ENCODE data around the gene R3HDML.

R3HDML gene

DNA sequence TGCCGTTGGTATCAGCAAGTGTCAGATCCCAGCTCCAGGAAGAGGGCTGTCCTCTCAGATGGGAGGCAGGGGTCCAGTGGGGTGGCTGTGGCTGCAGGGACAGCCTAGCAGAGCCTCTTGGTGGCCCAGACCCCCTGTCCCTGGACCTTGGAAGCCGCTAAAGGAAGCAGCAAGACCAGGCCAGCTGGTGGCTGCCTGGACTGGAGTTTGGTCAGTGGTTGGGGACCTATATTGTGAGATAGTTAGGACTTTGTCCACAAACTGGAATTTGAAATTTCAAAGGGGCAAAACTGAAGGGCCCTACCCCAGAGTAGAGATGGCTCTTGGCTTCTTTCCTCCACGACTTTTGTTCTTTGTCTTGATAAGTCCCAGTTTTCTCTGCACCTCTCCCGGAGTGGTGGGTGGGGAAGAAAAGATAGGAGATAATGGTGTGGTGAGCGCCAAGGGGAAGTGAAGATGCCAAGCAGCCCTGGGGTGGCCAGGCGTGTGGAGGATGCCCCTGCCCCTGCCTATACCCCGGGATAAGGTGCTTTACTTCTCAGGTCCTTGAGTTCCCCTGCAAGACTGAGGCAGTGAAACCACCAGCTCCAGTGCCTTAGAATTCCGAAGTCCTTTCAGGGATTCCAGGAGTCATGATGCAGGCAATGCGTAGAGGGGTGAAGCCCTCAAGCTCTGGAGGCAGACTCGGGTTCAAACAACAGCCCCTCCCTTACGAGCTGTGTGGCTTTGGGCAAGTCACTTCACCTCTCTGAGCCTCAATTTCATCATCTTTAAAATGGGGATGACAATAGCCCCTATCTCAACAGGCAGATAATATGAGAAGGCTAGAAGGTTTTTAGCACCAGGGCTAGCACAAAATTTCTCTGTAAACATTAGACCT, 58.9 kb downstream of the R3HDML start:
- Histone ChIP-seq H3K36me3 (ENCODE audit: control insufficient read depth, insufficient read depth, low read length) (no peaks in the 10 kb centered on the region), H3K9ac (ENCODE audit: low read depth, low read length) (no peak overlapping the region), H3K4me3 (ENCODE audit: low read depth, low read length) (no peak overlapping the region), H3K4me1 (ENCODE audit: control insufficient read depth, insufficient read depth, low read length) (no peaks in the 10 kb centered on the region), H3K27me3 (ENCODE audit: control insufficient read depth, insufficient read depth, low read length) (no peaks in the 10 kb centered on the region), H3K9me3 (ENCODE audit: control insufficient read depth, insufficient read depth, low read length) (no peaks in the 10 kb centered on the region)

DNA sequence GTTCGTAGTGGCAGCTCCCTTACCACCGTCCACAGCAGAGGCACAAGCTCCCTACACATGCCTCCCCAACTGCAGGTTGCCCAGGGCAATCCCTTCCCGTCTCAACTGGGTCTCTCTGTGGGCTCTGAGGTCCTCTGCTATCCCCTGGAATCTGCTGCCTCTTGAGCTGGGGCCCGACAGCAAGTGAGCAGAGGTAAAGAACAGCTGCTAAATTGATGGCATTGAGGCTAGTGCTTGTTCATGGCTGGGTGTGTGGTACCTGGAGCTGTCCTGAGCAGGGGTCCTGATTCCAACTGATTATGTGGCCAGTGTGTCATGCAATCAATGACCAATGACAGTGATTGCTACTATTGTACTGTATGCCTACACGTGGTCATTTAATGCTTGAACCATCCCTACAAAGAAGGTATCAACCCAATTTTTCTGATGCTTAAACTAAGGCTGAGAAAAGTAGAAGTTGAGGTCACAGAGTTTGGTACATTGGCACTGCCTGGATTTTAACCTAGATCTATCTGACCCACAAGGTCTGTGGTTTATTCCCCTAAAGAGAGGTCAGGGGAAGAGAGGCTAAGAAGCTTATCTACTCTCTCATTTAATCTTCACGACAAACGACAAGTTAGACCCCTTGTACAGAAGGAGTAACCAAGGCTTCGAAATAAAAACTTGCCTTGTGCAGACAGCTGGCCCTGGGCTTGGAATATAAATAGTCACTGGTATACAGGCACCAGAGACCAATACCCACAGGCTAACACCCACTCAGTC, 59.7 kb downstream of the R3HDML start:
- no peaks in the 10 kb centered on the region for H3K9me3 ChIP-seq (ENCODE audit: control insufficient read depth, insufficient read depth, low read length)
- H3K27me3 ChIP-seq (ENCODE audit: control insufficient read depth, insufficient read depth, low read length) = no peaks in the 10 kb centered on the region
- H3K4me3 ChIP-seq (ENCODE audit: low read depth, low read length) = no peak overlapping the region
- no peak overlapping the region for H3K9ac ChIP-seq (ENCODE audit: low read depth, low read length)
- H3K4me1 ChIP-seq (ENCODE audit: control insufficient read depth, insufficient read depth, low read length) = no peaks in the 10 kb centered on the region
- H3K36me3 ChIP-seq (ENCODE audit: control insufficient read depth, insufficient read depth, low read length) = no peaks in the 10 kb centered on the region

- H3K9ac ChIP-seq (ENCODE audit: low read depth, low read length) = no peak overlapping the region
- H3K36me3 ChIP-seq (ENCODE audit: control insufficient read depth, insufficient read depth, low read length) = no peaks in the 10 kb centered on the region
- no peak overlapping the region for H3K4me3 ChIP-seq (ENCODE audit: low read depth, low read length)
- no peaks in the 10 kb centered on the region for H3K27me3 ChIP-seq (ENCODE audit: control insufficient read depth, insufficient read depth, low read length)
- H3K4me1 ChIP-seq (ENCODE audit: control insufficient read depth, insufficient read depth, low read length) = no peaks in the 10 kb centered on the region
- H3K9me3 ChIP-seq (ENCODE audit: control insufficient read depth, insufficient read depth, low read length) = no peaks in the 10 kb centered on the region
Measured at GRCh38 chr20:44398335-44398734, 61.5 kb downstream of the R3HDML start.

GRCh38 chr20:44399446-44399845, 62.6 kb downstream of the R3HDML start:
- Histone ChIP-seq H3K27me3 (ENCODE audit: control insufficient read depth, insufficient read depth, low read length) (no peaks in the 10 kb centered on the region), H3K9me3 (ENCODE audit: control insufficient read depth, insufficient read depth, low read length) (no peaks in the 10 kb centered on the region), H3K9ac (ENCODE audit: low read depth, low read length) (no peak overlapping the region), H3K36me3 (ENCODE audit: control insufficient read depth, insufficient read depth, low read length) (no peaks in the 10 kb centered on the region), H3K4me3 (ENCODE audit: low read depth, low read length) (no peak overlapping the region), H3K4me1 (ENCODE audit: control insufficient read depth, insufficient read depth, low read length) (no peaks in the 10 kb centered on the region)

GRCh38 chr20:44400671-44400969, 63.8 kb downstream of the R3HDML start:
- Histone ChIP-seq H3K4me1 (ENCODE audit: control insufficient read depth, insufficient read depth, low read length) (no peaks in the 10 kb centered on the region), H3K4me3 (ENCODE audit: low read depth, low read length) (no peak overlapping the region), H3K9ac (ENCODE audit: low read depth, low read length) (no peak overlapping the region), H3K27me3 (ENCODE audit: control insufficient read depth, insufficient read depth, low read length) (no peaks in the 10 kb centered on the region), H3K36me3 (ENCODE audit: control insufficient read depth, insufficient read depth, low read length) (no peaks in the 10 kb centered on the region), H3K9me3 (ENCODE audit: control insufficient read depth, insufficient read depth, low read length) (no peaks in the 10 kb centered on the region)

Data from iPS-15b (cell line).